ENCODE data around the gene MIDN.
A peak's percentile ranks its signal among the peaks of the same experiment; 100 is the strongest.

DNA sequence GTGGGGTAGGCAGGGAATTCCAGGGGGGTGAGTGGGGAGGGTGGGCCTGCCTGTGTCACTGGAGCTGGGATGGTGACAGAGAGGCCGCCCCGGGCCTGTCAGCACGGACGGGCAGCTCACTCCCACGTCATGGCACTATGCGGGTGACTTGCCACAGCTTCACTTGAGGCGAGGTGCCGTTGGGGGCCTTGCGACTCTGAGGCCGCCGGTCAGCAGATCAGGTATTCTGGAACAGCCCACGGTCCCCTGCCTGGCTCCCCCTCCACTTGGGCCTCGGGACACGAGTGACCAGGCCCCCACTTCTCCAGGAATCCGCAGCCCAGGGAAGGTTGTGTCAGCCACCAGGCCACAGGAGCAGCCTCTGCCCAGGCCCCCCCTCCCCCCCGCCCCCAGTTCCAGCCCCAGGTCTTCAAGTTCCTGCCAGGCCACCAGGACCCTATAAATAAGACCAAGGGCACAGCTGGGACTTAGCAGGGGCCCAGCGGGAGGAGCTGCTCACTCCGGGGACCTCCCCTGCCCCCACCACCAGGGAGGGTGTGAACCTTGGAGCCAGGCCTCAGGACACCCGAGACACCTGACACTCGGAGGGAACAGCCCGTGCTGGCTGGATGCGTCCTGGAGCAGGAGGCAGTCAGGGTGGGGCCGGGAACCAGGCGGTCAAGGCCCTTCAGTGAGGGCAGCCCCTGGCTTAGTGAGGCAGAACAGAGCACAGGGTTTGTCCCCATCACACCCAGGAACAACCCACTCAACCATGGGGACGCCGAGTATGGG is 2.7 kb upstream of the MIDN start:
- TF ChIP-seq, protein P1, sequence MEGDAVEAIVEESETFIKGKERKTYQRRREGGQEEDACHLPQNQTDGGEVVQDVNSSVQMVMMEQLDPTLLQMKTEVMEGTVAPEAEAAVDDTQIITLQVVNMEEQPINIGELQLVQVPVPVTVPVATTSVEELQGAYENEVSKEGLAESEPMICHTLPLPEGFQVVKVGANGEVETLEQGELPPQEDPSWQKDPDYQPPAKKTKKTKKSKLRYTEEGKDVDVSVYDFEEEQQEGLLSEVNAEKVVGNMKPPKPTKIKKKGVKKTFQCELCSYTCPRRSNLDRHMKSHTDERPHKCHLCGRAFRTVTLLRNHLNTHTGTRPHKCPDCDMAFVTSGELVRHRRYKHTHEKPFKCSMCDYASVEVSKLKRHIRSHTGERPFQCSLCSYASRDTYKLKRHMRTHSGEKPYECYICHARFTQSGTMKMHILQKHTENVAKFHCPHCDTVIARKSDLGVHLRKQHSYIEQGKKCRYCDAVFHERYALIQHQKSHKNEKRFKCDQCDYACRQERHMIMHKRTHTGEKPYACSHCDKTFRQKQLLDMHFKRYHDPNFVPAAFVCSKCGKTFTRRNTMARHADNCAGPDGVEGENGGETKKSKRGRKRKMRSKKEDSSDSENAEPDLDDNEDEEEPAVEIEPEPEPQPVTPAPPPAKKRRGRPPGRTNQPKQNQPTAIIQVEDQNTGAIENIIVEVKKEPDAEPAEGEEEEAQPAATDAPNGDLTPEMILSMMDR (IDR thresholded peaks at IDR 0.05), result no peak
- TF ChIP-seq POLR2A (IDR thresholded peaks at IDR 0.05; ENCODE audit: low read depth) (peak; percentile 45), EP300 (IDR thresholded peaks at IDR 0.05) (peak; percentile 77), POLR2AphosphoS5 (IDR thresholded peaks at IDR 0.05) (peak; percentile 95)
